ENCODE data around the gene GMPR2.

GMPR2 gene

GRCh38 chr14:24268225-24268624 is 35.5 kb downstream of the GMPR2 start:
- no peak for DNase-seq (ENCODE audit: low read depth)

GRCh38 chr14:24269368-24269767 is 36.6 kb downstream of the GMPR2 start:
- DNase-seq (ENCODE audit: low read depth) = no peak

GRCh38 chr14:24269910-24270536 is 37.3 kb downstream of the GMPR2 start:
- no peak for DNase-seq (ENCODE audit: low read depth)

GRCh38 chr14:24270537-24271133 is 37.9 kb downstream of the GMPR2 start:
- DNase-seq (ENCODE audit: low read depth) = no peak

- DNase-seq (ENCODE audit: low read depth) = peak; percentile 81
Measured at GRCh38 chr14:24271134-24271833, 38.6 kb downstream of the GMPR2 start, which contains the start of gene RABGGTA. RABGGTA (minus strand) TSS chr14:24271597; CDS start chr14:24271115, 482 bp downstream.

GRCh38 chr14:24271834-24272263 is 39.1 kb downstream of the GMPR2 start:
- no peak for DNase-seq (ENCODE audit: low read depth)

- no peak for DNase-seq (ENCODE audit: low read depth)
Measured at GRCh38 chr14:24272467-24272866, 39.7 kb downstream of the GMPR2 start.

- DNase-seq (ENCODE audit: low read depth) = peak; percentile 8
Measured at GRCh38 chr14:24273422-24273998, 40.8 kb downstream of the GMPR2 start.

GRCh38 chr14:24274101-24274543 is 41.4 kb downstream of the GMPR2 start:
- peak; percentile 80 for DNase-seq (ENCODE audit: low read depth)

- DNase-seq (ENCODE audit: low read depth) = no peak
Measured at GRCh38 chr14:24277071-24277470, 44.3 kb downstream of the GMPR2 start.

- DNase-seq (ENCODE audit: low read depth) = no peak
Measured at GRCh38 chr14:24277606-24278321, 45.0 kb downstream of the GMPR2 start.

- no peak for DNase-seq (ENCODE audit: low read depth)
Measured at GRCh38 chr14:24278424-24278823, 45.7 kb downstream of the GMPR2 start.

GRCh38 chr14:24279301-24280186 is 46.8 kb downstream of the GMPR2 start:
- no peak for DNase-seq (ENCODE audit: low read depth)

GRCh38 chr14:24280797-24281460 is 48.2 kb downstream of the GMPR2 start:
- no peak for DNase-seq (ENCODE audit: low read depth)

GRCh38 chr14:24281636-24282035 is 48.9 kb downstream of the GMPR2 start:
- no peak for DNase-seq (ENCODE audit: low read depth)

GRCh38 chr14:24282736-24283135 is 50.0 kb downstream of the GMPR2 start:
- DNase-seq (ENCODE audit: low read depth) = no peak

- no peak for DNase-seq (ENCODE audit: low read depth)
Measured at GRCh38 chr14:24283796-24284460, 51.2 kb downstream of the GMPR2 start.

GRCh38 chr14:24284501-24285035 is 51.8 kb downstream of the GMPR2 start:
- DNase-seq (ENCODE audit: low read depth) = no peak

GRCh38 chr14:24285351-24285750 is 52.6 kb downstream of the GMPR2 start:
- no peak for DNase-seq (ENCODE audit: low read depth)

GRCh38 chr14:24286996-24287395 is 54.3 kb downstream of the GMPR2 start:
- no peak for DNase-seq (ENCODE audit: low read depth)
